ENCODE results near the gene CDSN. TPM values are rescaled to one million over a fixed set of nuclear protein-coding genes. Genes with fewer than 3 reads are reported as not detected.

The CDSN gene
- total and polyA plus RNA-seq, 2 donors, result 0.05 to 6.2 TPM

DNA sequence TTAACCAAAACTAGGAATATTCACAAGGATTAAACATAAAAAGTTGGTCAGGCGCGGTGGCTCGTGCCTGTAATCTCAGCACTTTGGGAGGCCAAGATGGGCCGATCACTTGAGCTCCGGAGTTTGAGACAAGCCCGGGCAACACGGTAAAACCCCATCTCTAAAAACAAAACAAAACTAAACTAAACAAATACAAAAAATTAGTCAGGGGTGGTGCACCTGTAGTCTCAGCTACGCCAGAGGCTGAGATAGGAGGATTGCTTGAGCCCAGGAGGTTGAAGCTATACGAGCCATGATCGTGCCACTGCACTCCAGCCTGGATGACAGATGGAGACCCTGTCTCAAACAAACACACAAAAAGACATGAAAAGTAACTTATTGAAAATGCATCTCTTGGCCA lies 15.5 kb upstream of the CDSN start:
- Histone ChIP-seq H3K4me3 (ENCODE audit: low read length in 2 of 2) (no peak overlapping the region), H3K27ac (ENCODE audit: low read depth in 1 of 2, low read length in 1 of 2) (no peak overlapping the region), H3K4me1 (ENCODE audit: control insufficient read depth in 2 of 2, insufficient read depth in 2 of 2, low read length in 2 of 2) (peaks cover 4 to 5% of the 10 kb centered on the region in 2 donors), H3K27me3 (ENCODE audit: control insufficient read depth in 2 of 2, insufficient read depth in 1 of 2, low read length in 1 of 2) (peaks cover 0 to 4% of the 10 kb centered on the region in 2 donors), H3K36me3 (ENCODE audit: control insufficient read depth in 2 of 2, insufficient read depth in 2 of 2, low read length in 1 of 2) (no peaks in the 10 kb centered on the region), H3K9me3 (ENCODE audit: control insufficient read depth in 2 of 2, insufficient read depth in 1 of 2, low read length in 1 of 2) (no peaks in the 10 kb centered on the region)
- WGBS, result 92% methylated on average over 10 of the region's 10 CpGs
- DNase-seq (ENCODE audit: low read depth in 6 of 9, low spot score in 9 of 9), result no peak

DNA sequence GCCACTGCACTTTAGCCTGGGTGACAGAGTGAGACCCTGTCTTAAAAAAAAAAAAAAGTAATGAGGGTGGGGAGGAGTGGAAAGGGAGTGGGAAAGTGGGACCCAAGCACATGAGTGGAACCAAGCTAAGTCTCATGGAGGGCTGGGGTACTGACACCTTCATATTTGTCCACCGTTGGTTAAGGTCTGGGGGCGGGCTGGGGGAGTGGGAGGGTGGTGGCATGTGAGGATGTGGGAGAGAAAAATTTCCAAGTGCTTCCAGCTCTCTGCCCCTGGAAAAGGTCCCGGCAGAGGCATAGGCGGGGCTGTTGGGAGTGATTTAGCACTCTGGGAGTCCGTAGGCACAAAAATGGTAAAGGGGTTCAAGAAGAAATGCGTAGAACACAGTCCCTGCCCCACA lies 12.6 kb upstream of the CDSN start:
- no peaks in the 10 kb centered on the region for H3K36me3 ChIP-seq (ENCODE audit: control insufficient read depth in 2 of 2, insufficient read depth in 2 of 2, low read length in 1 of 2)
- WGBS, result 95% methylated on average over 6 of the region's 6 CpGs
- peaks cover 4% of the 10 kb centered on the region in 2 donors for H3K4me1 ChIP-seq (ENCODE audit: control insufficient read depth in 2 of 2, insufficient read depth in 2 of 2, low read length in 2 of 2)
- peaks cover 0 to 8% of the 10 kb centered on the region in 2 donors for H3K27me3 ChIP-seq (ENCODE audit: control insufficient read depth in 2 of 2, insufficient read depth in 1 of 2, low read length in 1 of 2)
- no peaks in the 10 kb centered on the region for H3K9me3 ChIP-seq (ENCODE audit: control insufficient read depth in 2 of 2, insufficient read depth in 1 of 2, low read length in 1 of 2)
- H3K4me3 ChIP-seq (ENCODE audit: low read length in 2 of 2), result no peak overlapping the region
- no peak overlapping the region for H3K27ac ChIP-seq (ENCODE audit: low read depth in 1 of 2, low read length in 1 of 2)
- no peak for DNase-seq (ENCODE audit: low read depth in 6 of 9, low spot score in 9 of 9)

GRCh38 chr6:31131595-31131994 lies 11.3 kb upstream of the CDSN start:
- no peaks in the 10 kb centered on the region for H3K36me3 ChIP-seq (ENCODE audit: control insufficient read depth in 2 of 2, insufficient read depth in 2 of 2, low read length in 1 of 2)
- no peak for DNase-seq (ENCODE audit: low read depth in 6 of 9, low spot score in 9 of 9)
- H3K27me3 ChIP-seq (ENCODE audit: control insufficient read depth in 2 of 2, insufficient read depth in 1 of 2, low read length in 1 of 2), result peaks cover 0 to 6% of the 10 kb centered on the region in 2 donors
- WGBS, result 95% methylated on average over 3 of the region's 3 CpGs
- H3K4me1 ChIP-seq (ENCODE audit: control insufficient read depth in 2 of 2, insufficient read depth in 2 of 2, low read length in 2 of 2), result no peaks in the 10 kb centered on the region
- no peak overlapping the region for H3K4me3 ChIP-seq (ENCODE audit: low read length in 2 of 2)
- no peak overlapping the region for H3K27ac ChIP-seq (ENCODE audit: low read depth in 1 of 2, low read length in 1 of 2)
- no peaks in the 10 kb centered on the region for H3K9me3 ChIP-seq (ENCODE audit: control insufficient read depth in 2 of 2, insufficient read depth in 1 of 2, low read length in 1 of 2)

DNA sequence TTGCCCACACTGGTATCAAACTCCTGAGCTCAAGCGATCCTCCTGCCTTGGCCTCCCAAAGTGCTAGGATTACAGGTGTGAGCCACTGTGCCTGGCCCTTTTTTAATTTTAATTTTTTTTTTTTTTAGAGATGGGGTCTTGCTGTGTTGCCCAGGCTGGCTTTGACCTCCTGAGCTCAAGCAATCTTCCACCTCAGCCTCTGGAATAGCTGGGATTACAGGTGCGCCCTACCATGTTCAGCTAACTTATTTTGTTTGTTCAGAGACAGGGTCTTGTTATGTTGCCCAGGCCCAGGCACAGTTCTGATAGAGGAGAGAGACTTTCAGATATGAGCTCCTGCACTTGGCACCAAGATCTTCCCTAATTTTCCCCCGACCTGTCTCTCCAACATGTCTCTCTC lies 10.5 kb upstream of the CDSN start:
- H3K36me3 ChIP-seq (ENCODE audit: control insufficient read depth in 2 of 2, insufficient read depth in 2 of 2, low read length in 1 of 2), result no peaks in the 10 kb centered on the region
- no peak overlapping the region for H3K27ac ChIP-seq (ENCODE audit: low read depth in 1 of 2, low read length in 1 of 2)
- peaks cover 0 to 2% of the 10 kb centered on the region in 2 donors for H3K4me1 ChIP-seq (ENCODE audit: control insufficient read depth in 2 of 2, insufficient read depth in 2 of 2, low read length in 2 of 2)
- H3K4me3 ChIP-seq (ENCODE audit: low read length in 2 of 2), result no peak overlapping the region
- no peaks in the 10 kb centered on the region for H3K9me3 ChIP-seq (ENCODE audit: control insufficient read depth in 2 of 2, insufficient read depth in 1 of 2, low read length in 1 of 2)
- no peak for DNase-seq (ENCODE audit: low read depth in 6 of 9, low spot score in 9 of 9)
- peaks cover 0 to 6% of the 10 kb centered on the region in 2 donors for H3K27me3 ChIP-seq (ENCODE audit: control insufficient read depth in 2 of 2, insufficient read depth in 1 of 2, low read length in 1 of 2)
- 98% methylated on average over 3 of the region's 3 CpGs for WGBS

GRCh38 chr6:31129130-31129529 lies 8.9 kb upstream of the CDSN start:
- peaks cover 0 to 7% of the 10 kb centered on the region in 2 donors for H3K4me1 ChIP-seq (ENCODE audit: control insufficient read depth in 2 of 2, insufficient read depth in 2 of 2, low read length in 2 of 2)
- no peaks in the 10 kb centered on the region for H3K36me3 ChIP-seq (ENCODE audit: control insufficient read depth in 2 of 2, insufficient read depth in 2 of 2, low read length in 1 of 2)
- no peak overlapping the region for H3K4me3 ChIP-seq (ENCODE audit: low read length in 2 of 2)
- H3K9me3 ChIP-seq (ENCODE audit: control insufficient read depth in 2 of 2, insufficient read depth in 1 of 2, low read length in 1 of 2), result no peaks in the 10 kb centered on the region
- peaks cover 0 to 6% of the 10 kb centered on the region in 2 donors for H3K27me3 ChIP-seq (ENCODE audit: control insufficient read depth in 2 of 2, insufficient read depth in 1 of 2, low read length in 1 of 2)
- 95% methylated on average over 4 of the region's 4 CpGs for WGBS
- no peak for DNase-seq (ENCODE audit: low read depth in 6 of 9, low spot score in 9 of 9)
- no peak overlapping the region for H3K27ac ChIP-seq (ENCODE audit: low read depth in 1 of 2, low read length in 1 of 2)

- Histone ChIP-seq H3K4me1 (ENCODE audit: control insufficient read depth in 2 of 2, insufficient read depth in 2 of 2, low read length in 2 of 2) (peaks cover 0 to 7% of the 10 kb centered on the region in 2 donors), H3K4me3 (ENCODE audit: low read length in 2 of 2) (no peak overlapping the region), H3K27me3 (ENCODE audit: control insufficient read depth in 2 of 2, insufficient read depth in 1 of 2, low read length in 1 of 2) (peaks cover 0 to 6% of the 10 kb centered on the region in 2 donors), H3K9me3 (ENCODE audit: control insufficient read depth in 2 of 2, insufficient read depth in 1 of 2, low read length in 1 of 2) (no peaks in the 10 kb centered on the region), H3K36me3 (ENCODE audit: control insufficient read depth in 2 of 2, insufficient read depth in 2 of 2, low read length in 1 of 2) (no peaks in the 10 kb centered on the region), H3K27ac (ENCODE audit: low read depth in 1 of 2, low read length in 1 of 2) (no peak overlapping the region)
- DNase-seq (ENCODE audit: low read depth in 6 of 9, low spot score in 9 of 9), result peak; percentile 33 to 78 (median 54)
- WGBS, result 15% methylated on average over 8 of the region's 8 CpGs
Observed at GRCh38 chr6:31128093-31128676, 7.9 kb upstream of the CDSN start.

DNA sequence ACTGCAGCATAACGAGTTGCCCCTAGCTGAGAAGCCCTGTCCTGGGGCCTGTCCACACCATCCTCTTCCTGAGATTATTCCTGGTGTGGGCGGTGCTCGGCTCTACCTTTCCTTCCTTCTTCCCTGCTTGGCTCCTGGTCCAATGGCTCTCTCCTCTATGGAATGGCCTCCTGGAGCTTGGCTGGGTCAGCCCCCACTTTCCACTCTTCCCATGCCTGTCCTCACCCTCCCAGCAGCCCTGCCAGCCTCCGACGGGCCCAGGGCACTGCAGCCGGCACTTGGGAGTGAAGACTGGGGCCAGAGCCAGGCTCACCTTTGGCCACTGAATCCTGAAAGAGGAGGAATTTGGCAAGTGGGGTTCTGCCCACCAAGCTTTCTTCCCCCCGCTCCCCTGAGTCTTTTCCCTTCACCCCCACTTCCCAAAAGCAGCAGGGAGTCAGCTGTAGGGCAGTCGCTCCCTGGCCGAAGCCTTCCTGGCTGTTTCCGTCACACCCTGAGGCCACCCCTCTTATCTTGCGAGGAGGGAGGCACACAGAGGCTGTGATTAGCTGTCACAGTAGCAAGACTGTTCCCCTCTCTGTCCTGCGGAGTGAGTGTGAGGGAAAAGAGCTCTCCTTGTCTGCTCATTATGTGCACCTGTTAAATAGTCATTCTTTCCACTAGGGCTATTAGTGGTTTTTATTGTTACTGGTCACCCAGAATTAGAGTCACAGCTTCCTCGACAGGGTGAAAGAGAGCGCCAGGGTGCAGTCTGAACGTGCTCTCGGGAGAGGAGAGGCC lies 6.3 kb upstream of the CDSN start:
- Histone ChIP-seq H3K36me3 (ENCODE audit: control insufficient read depth in 2 of 2, insufficient read depth in 2 of 2, low read length in 1 of 2) (no peaks in the 10 kb centered on the region), H3K4me3 (ENCODE audit: low read length in 2 of 2) (no peak overlapping the region), H3K4me1 (ENCODE audit: control insufficient read depth in 2 of 2, insufficient read depth in 2 of 2, low read length in 2 of 2) (peaks cover 0 to 7% of the 10 kb centered on the region in 2 donors), H3K27me3 (ENCODE audit: control insufficient read depth in 2 of 2, insufficient read depth in 1 of 2, low read length in 1 of 2) (peaks cover 0 to 6% of the 10 kb centered on the region in 2 donors), H3K27ac (ENCODE audit: low read depth in 1 of 2, low read length in 1 of 2) (no peak overlapping the region), H3K9me3 (ENCODE audit: control insufficient read depth in 2 of 2, insufficient read depth in 1 of 2, low read length in 1 of 2) (no peaks in the 10 kb centered on the region)
- 92% methylated on average over 16 of the region's 16 CpGs for WGBS
- no peak for DNase-seq (ENCODE audit: low read depth in 6 of 9, low spot score in 9 of 9)

GRCh38 chr6:31125586-31126363 lies 5.5 kb upstream of the CDSN start:
- peaks cover 0 to 6% of the 10 kb centered on the region in 2 donors for H3K27me3 ChIP-seq (ENCODE audit: control insufficient read depth in 2 of 2, insufficient read depth in 1 of 2, low read length in 1 of 2)
- no peaks in the 10 kb centered on the region for H3K9me3 ChIP-seq (ENCODE audit: control insufficient read depth in 2 of 2, insufficient read depth in 1 of 2, low read length in 1 of 2)
- H3K27ac ChIP-seq (ENCODE audit: low read depth in 1 of 2, low read length in 1 of 2), result no peak overlapping the region
- H3K4me1 ChIP-seq (ENCODE audit: control insufficient read depth in 2 of 2, insufficient read depth in 2 of 2, low read length in 2 of 2), result peaks cover 0 to 7% of the 10 kb centered on the region in 2 donors
- H3K36me3 ChIP-seq (ENCODE audit: control insufficient read depth in 2 of 2, insufficient read depth in 2 of 2, low read length in 1 of 2), result no peaks in the 10 kb centered on the region
- no peak for DNase-seq (ENCODE audit: low read depth in 6 of 9, low spot score in 9 of 9)
- WGBS, result 66% methylated on average over 12 of the region's 12 CpGs
- no peak overlapping the region for H3K4me3 ChIP-seq (ENCODE audit: low read length in 2 of 2)

DNA sequence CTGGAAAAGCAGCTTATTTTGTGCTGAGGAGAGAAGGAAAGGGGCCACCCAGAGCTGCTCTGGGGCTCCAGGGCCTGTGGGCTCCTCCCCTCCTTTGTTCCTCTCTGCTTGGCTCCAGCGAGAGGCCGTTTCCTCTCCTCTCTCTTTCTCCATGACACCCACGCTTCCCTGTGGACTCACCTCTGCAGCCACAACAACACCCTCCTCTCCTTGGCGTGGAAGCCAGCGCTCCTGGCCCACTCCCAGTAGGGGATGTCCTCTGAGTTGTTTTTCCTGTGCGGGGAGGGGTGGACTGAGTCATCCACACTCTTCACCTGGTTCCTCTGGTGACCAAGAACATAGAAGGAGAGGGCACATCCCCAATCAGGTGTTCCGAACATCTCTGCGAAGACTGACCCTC lies 4.9 kb upstream of the CDSN start:
- 83% methylated on average over 8 of the region's 8 CpGs for WGBS
- H3K36me3 ChIP-seq (ENCODE audit: control insufficient read depth in 2 of 2, insufficient read depth in 2 of 2, low read length in 1 of 2), result no peaks in the 10 kb centered on the region
- H3K9me3 ChIP-seq (ENCODE audit: control insufficient read depth in 2 of 2, insufficient read depth in 1 of 2, low read length in 1 of 2), result no peaks in the 10 kb centered on the region
- H3K27me3 ChIP-seq (ENCODE audit: control insufficient read depth in 2 of 2, insufficient read depth in 1 of 2, low read length in 1 of 2), result peaks cover 0 to 8% of the 10 kb centered on the region in 2 donors
- H3K27ac ChIP-seq (ENCODE audit: low read depth in 1 of 2, low read length in 1 of 2), result no peak overlapping the region
- H3K4me3 ChIP-seq (ENCODE audit: low read length in 2 of 2), result no peak overlapping the region
- peaks cover 0 to 7% of the 10 kb centered on the region in 2 donors for H3K4me1 ChIP-seq (ENCODE audit: control insufficient read depth in 2 of 2, insufficient read depth in 2 of 2, low read length in 2 of 2)
- no peak for DNase-seq (ENCODE audit: low read depth in 6 of 9, low spot score in 9 of 9)
